ENCODE measurements around the gene TUBGCP2.

TUBGCP2 gene

DNA sequence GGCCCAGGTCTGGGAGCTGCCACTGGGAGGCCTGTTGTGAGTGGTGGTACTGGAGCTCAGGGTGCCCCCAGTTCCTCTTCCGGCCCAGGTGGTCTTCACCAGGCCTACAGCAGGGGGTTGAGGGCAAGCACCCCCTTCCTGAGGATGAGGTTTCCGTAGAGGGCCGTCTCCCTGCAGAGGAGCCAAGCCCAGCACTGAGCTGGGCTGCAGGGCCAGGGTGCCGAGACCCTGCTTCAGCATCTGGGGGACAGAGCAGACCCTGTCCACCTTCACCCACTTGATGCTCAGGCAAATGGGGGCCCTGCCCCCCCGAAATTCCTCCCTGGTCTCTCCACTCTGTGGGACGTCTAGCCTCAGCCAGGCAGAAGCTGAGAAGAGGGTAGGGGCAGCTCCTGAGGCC lies 46.6 kb upstream of the TUBGCP2 start:
- Histone ChIP-seq H3K36me3 (ENCODE audit: control insufficient read depth in 2 of 2, insufficient read depth in 1 of 2, low read length in 2 of 2) (no peaks in the 10 kb centered on the region), H3K27ac (ENCODE audit: extremely low read depth, low read depth, low read length) (no peak overlapping the region), H3K4me1 (ENCODE audit: control insufficient read depth, insufficient read depth, low read length) (peaks cover 4% of the 10 kb centered on the region; the same call in 1 of the 2 replicates), H3K4me3 (ENCODE audit: low read depth, low read length) (no peak overlapping the region), H3K9me3 (ENCODE audit: control insufficient read depth, insufficient read depth, low read depth, low read length) (no peaks in the 10 kb centered on the region)
- CTCF ChIA-PET = no interaction called here
- POLR2A ChIA-PET = interaction anchor here (1.8 to 2.0 kb wide), 2 partner anchors 15 to 31 kb away, joined by 4 read pairs; no protein-coding TSS in a partner anchor
- TF ChIP-seq, protein P1, sequence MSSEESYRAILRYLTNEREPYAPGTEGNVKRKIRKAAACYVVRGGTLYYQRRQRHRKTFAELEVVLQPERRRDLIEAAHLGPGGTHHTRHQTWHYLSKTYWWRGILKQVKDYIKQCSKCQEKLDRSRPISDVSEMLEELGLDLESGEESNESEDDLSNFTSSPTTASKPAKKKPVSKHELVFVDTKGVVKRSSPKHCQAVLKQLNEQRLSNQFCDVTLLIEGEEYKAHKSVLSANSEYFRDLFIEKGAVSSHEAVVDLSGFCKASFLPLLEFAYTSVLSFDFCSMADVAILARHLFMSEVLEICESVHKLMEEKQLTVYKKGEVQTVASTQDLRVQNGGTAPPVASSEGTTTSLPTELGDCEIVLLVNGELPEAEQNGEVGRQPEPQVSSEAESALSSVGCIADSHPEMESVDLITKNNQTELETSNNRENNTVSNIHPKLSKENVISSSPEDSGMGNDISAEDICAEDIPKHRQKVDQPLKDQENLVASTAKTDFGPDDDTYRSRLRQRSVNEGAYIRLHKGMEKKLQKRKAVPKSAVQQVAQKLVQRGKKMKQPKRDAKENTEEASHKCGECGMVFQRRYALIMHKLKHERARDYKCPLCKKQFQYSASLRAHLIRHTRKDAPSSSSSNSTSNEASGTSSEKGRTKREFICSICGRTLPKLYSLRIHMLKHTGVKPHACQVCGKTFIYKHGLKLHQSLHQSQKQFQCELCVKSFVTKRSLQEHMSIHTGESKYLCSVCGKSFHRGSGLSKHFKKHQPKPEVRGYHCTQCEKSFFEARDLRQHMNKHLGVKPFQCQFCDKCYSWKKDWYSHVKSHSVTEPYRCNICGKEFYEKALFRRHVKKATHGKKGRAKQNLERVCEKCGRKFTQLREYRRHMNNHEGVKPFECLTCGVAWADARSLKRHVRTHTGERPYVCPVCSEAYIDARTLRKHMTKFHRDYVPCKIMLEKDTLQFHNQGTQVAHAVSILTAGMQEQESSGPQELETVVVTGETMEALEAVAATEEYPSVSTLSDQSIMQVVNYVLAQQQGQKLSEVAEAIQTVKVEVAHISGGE (tag by site-specific recombination; conservative IDR thresholded peaks at IDR 0.05; ENCODE audit: low read depth) = no peak
- TF ChIP-seq, protein P2, sequence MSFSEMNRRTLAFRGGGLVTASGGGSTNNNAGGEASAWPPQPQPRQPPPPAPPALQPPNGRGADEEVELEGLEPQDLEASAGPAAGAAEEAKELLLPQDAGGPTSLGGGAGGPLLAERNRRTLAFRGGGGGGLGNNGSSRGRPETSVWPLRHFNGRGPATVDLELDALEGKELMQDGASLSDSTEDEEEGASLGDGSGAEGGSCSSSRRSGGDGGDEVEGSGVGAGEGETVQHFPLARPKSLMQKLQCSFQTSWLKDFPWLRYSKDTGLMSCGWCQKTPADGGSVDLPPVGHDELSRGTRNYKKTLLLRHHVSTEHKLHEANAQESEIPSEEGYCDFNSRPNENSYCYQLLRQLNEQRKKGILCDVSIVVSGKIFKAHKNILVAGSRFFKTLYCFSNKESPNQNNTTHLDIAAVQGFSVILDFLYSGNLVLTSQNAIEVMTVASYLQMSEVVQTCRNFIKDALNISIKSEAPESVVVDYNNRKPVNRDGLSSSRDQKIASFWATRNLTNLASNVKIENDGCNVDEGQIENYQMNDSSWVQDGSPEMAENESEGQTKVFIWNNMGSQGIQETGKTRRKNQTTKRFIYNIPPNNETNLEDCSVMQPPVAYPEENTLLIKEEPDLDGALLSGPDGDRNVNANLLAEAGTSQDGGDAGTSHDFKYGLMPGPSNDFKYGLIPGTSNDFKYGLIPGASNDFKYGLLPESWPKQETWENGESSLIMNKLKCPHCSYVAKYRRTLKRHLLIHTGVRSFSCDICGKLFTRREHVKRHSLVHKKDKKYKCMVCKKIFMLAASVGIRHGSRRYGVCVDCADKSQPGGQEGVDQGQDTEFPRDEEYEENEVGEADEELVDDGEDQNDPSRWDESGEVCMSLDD (tag by site-specific recombination; IDR thresholded peaks at IDR 0.05) = peak; percentile 8; the same call in 1 of the 2 replicates

DNA sequence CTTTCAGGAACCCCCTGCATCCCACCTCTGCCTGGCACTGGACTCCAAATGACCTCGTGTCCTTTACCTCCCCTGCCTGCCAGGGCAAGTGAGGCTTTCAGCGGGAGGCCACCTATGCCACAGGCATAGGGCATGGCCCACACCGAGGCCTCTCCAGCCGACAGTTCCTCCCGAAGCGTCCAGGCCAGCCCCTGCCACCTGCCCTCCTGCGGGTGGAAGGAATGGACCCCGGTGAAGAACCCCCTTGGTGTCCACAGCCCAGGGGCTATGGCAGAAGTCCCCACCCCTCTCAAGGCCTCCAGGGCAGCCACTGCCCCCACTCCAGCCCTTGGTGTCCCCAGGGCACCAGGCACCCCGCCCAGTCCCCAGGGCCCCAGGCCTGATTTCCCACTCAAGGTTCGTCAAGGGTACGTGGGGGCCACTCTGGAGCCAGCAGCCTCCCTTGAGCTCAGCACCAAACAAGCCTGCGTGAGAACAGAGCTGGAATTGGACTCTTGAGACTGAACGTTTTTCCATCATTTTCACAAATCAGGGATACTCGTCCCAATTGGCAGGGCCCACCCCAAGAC lies 46.1 kb upstream of the TUBGCP2 start:
- CTCF ChIA-PET = no interaction called here
- POLR2A ChIA-PET = interaction anchor here (1.8 to 2.0 kb wide), 2 partner anchors 16 to 30 kb away, joined by 4 read pairs; no protein-coding TSS in a partner anchor
- TF ChIP-seq GLIS2 (tag by site-specific recombination; IDR thresholded peaks at IDR 0.05) (peak; percentile 26; the same call in 1 of the 2 replicates), MEIS1 (CRISPR knock-in tag; IDR thresholded peaks at IDR 0.05; ENCODE audit: borderline replicate concordance) (no peak), ZNF48 (tag by site-specific recombination; IDR thresholded peaks at IDR 0.05) (no peak)
- Histone ChIP-seq H3K9me3 (ENCODE audit: control insufficient read depth, insufficient read depth, low read depth, low read length) (no peaks in the 10 kb centered on the region), H3K4me1 (ENCODE audit: control insufficient read depth, insufficient read depth, low read length) (peaks cover 4% of the 10 kb centered on the region; the same call in 1 of the 2 replicates), H3K4me3 (ENCODE audit: low read depth, low read length) (no peak overlapping the region), H3K36me3 (ENCODE audit: control insufficient read depth in 2 of 2, insufficient read depth in 1 of 2, low read length in 2 of 2) (no peaks in the 10 kb centered on the region), H3K27ac (ENCODE audit: extremely low read depth, low read depth, low read length) (no peak overlapping the region)

DNA sequence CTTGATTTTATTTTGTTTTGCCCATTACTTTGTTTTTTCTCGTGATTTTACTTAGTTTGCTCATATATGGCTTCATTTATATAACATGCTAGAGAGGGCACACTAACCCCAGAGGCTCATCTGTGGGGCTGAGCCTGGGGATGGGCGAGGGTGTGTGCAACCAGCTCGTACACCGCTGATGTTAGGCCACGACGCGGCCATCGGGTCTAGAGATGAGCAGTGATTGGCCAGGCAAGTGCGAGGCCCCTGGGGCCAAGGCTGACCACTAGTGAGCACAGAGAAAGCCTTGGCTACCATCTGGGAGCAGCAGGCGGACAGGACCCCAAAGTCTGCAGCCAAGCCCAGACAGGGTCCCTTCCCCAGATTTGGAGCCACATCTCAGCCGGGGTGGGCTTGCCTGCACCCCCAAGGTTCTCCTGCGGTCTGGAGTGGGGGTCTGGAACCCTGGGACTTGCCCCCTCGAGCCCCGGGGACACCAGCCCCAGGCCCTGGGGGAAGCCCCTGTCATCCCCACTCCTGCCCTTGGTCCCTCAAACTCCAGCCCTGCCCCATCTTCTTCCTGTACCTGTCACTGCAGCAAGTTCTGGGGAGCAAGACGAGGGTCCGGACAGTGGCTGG lies 45.4 kb upstream of the TUBGCP2 start:
- POLR2A ChIA-PET = interaction anchor here (0.8 to 1.8 kb wide), 2 partner anchors 16 to 31 kb away, joined by 3 to 4 read pairs; no protein-coding TSS in a partner anchor
- no peaks in the 10 kb centered on the region for H3K4me1 ChIP-seq (ENCODE audit: control insufficient read depth, insufficient read depth, low read length)
- H3K4me3 ChIP-seq (ENCODE audit: low read depth, low read length) = no peak overlapping the region
- H3K9me3 ChIP-seq (ENCODE audit: control insufficient read depth, insufficient read depth, low read depth, low read length) = no peaks in the 10 kb centered on the region
- H3K36me3 ChIP-seq (ENCODE audit: control insufficient read depth in 2 of 2, insufficient read depth in 1 of 2, low read length in 2 of 2) = no peaks in the 10 kb centered on the region
- no peak overlapping the region for H3K27ac ChIP-seq (ENCODE audit: extremely low read depth, low read depth, low read length)
- TF ChIP-seq ZNF121 (tag by site-specific recombination; IDR thresholded peaks at IDR 0.05) = no peak
- TF ChIP-seq, protein P3, sequence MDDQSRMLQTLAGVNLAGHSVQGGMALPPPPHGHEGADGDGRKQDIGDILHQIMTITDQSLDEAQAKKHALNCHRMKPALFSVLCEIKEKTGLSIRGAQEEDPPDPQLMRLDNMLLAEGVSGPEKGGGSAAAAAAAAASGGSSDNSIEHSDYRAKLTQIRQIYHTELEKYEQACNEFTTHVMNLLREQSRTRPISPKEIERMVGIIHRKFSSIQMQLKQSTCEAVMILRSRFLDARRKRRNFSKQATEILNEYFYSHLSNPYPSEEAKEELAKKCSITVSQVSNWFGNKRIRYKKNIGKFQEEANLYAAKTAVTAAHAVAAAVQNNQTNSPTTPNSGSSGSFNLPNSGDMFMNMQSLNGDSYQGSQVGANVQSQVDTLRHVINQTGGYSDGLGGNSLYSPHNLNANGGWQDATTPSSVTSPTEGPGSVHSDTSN (CRISPR knock-in tag; IDR thresholded peaks at IDR 0.05) = no peak
- no peak for TF ChIP-seq ZNF248 (tag by site-specific recombination; IDR thresholded peaks at IDR 0.05)
- no peak for TF ChIP-seq ZBTB7A (tag by site-specific recombination; IDR thresholded peaks at IDR 0.05; ENCODE audit: low read depth)
- TF ChIP-seq ZNF311 (tag by site-specific recombination; IDR thresholded peaks at IDR 0.05; ENCODE audit: borderline replicate concordance) = no peak
- TF ChIP-seq ZNF19 (tag by site-specific recombination; IDR thresholded peaks at IDR 0.05; ENCODE audit: low read depth) = no peak
- TF ChIP-seq ZNF785 (tag by site-specific recombination; IDR thresholded peaks at IDR 0.05) = no peak
- no peak for TF ChIP-seq ZNF623 (tag by site-specific recombination; IDR thresholded peaks at IDR 0.05)
- no peak for TF ChIP-seq ZNF335 (tag by site-specific recombination; conservative IDR thresholded peaks at IDR 0.05)
- TF ChIP-seq, protein P4, sequence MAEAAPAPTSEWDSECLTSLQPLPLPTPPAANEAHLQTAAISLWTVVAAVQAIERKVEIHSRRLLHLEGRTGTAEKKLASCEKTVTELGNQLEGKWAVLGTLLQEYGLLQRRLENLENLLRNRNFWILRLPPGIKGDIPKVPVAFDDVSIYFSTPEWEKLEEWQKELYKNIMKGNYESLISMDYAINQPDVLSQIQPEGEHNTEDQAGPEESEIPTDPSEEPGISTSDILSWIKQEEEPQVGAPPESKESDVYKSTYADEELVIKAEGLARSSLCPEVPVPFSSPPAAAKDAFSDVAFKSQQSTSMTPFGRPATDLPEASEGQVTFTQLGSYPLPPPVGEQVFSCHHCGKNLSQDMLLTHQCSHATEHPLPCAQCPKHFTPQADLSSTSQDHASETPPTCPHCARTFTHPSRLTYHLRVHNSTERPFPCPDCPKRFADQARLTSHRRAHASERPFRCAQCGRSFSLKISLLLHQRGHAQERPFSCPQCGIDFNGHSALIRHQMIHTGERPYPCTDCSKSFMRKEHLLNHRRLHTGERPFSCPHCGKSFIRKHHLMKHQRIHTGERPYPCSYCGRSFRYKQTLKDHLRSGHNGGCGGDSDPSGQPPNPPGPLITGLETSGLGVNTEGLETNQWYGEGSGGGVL (tag by site-specific recombination; IDR thresholded peaks at IDR 0.05) = no peak
- TF ChIP-seq ZBTB1 (tag by site-specific recombination; IDR thresholded peaks at IDR 0.05) = no peak
- TF ChIP-seq ZNF544 (tag by site-specific recombination; IDR thresholded peaks at IDR 0.05) = no peak
- no peak for TF ChIP-seq ZNF664 (tag by site-specific recombination; IDR thresholded peaks at IDR 0.05)
- CTCF ChIA-PET = interaction anchor here (1.6 kb wide), 1 partner anchor 25 kb away, joined by 10 read pairs; no protein-coding TSS in a partner anchor

Measured in HEK293 (cell line).